Trophoblast cell (in vitro differentiated cells and primary cell): ENCODE measurements around the gene TUBB3.

ENCODE experiments used
- DNase-seq, 2 donors: peaks; one replicate each; pipeline ENCODE4 v3.0.0-alpha.2; 2016
- H2AFZ ChIP-seq: 2 replicates; pipeline ENCODE4 v1.6.1; 2013; ENCODE audit warnings: low read length, moderate library complexity, mild to moderate bottlenecking; ENCODE audit not compliant: insufficient read depth, poor library complexity
- H2AK5ac ChIP-seq: 2 replicates; pipeline ENCODE4 v1.6.1; 2013; ENCODE audit warnings: mild to moderate bottlenecking, low read length
- H2BK120ac ChIP-seq: 2 replicates; pipeline ENCODE4 v1.6.1; 2013; ENCODE audit warnings: low read length, mild to moderate bottlenecking, moderate library complexity; ENCODE audit not compliant: insufficient read depth, poor library complexity
- H2BK12ac ChIP-seq: 2 replicates; pipeline ENCODE4 v1.6.1; 2013; ENCODE audit warnings: mild to moderate bottlenecking, low read length, moderate library complexity
- H2BK5ac ChIP-seq: 2 replicates; pipeline ENCODE4 v1.6.1; 2013; ENCODE audit warnings: low read length, low read depth, moderate library complexity, mild to moderate bottlenecking; ENCODE audit not compliant: poor library complexity
- H3K14ac ChIP-seq: 2 replicates; pipeline ENCODE4 v1.6.1; 2013; ENCODE audit warnings: mild to moderate bottlenecking, low read length
- H3K18ac ChIP-seq: 2 replicates; pipeline ENCODE4 v1.6.1; 2013; ENCODE audit warnings: mild to moderate bottlenecking, low read length
- H3K23ac ChIP-seq: 2 replicates; pipeline ENCODE4 v1.6.1; 2013; ENCODE audit warnings: low read length
- H3K27ac ChIP-seq: 2 replicates; pipeline ENCODE4 v1.5.1; 2013; ENCODE audit warnings: low read depth, mild to moderate bottlenecking, inconsistent platforms, low read length, moderate library complexity
- H3K27me3 ChIP-seq: 2 replicates; pipeline ENCODE4 v1.6.1; 2013; ENCODE audit warnings: inconsistent platforms, mild to moderate bottlenecking, low read length, moderate library complexity; ENCODE audit not compliant: insufficient read depth
- H3K36me3 ChIP-seq, 2 experiments: 1 replicate in 1 of 2; 2 replicates in 1 of 2; pipeline ENCODE4 v1.6.1; 2013; ENCODE audit warnings: low read length in 2 of 2, mild to moderate bottlenecking in 2 of 2, moderate library complexity in 1 of 2; ENCODE audit not compliant: insufficient read depth in 2 of 2, control insufficient read depth in 1 of 2
- H3K4ac ChIP-seq: 2 replicates; pipeline ENCODE4 v1.6.1; 2013; ENCODE audit warnings: low read depth, mild to moderate bottlenecking, low read length, moderate library complexity
- H3K4me1 ChIP-seq, 2 experiments: 1 replicate in 1 of 2; 2 replicates in 1 of 2; pipeline ENCODE4 v1.6.1; 2013; ENCODE audit warnings: low read length in 2 of 2, mild to moderate bottlenecking in 2 of 2, moderate library complexity in 1 of 2; ENCODE audit not compliant: insufficient read depth in 2 of 2, control insufficient read depth in 1 of 2
- H3K4me2 ChIP-seq: 2 replicates; pipeline ENCODE4 v1.6.1; 2013; ENCODE audit warnings: inconsistent platforms, mild to moderate bottlenecking, low read length, moderate library complexity
- H3K4me3 ChIP-seq: 2 replicates; pipeline ENCODE4 v1.5.1; 2013; ENCODE audit warnings: mild to moderate bottlenecking, low read depth, low read length, inconsistent platforms
- H3K79me1 ChIP-seq: one replicate; pipeline ENCODE4 v1.6.1; 2013; ENCODE audit warnings: low read length
- H3K79me2 ChIP-seq: 2 replicates; pipeline ENCODE4 v1.6.1; 2013; ENCODE audit warnings: low read length, mild to moderate bottlenecking; ENCODE audit not compliant: control insufficient read depth, insufficient read depth, poor library complexity
- H3K9ac ChIP-seq: 2 replicates; pipeline ENCODE4 v1.6.1; 2013; ENCODE audit warnings: mild to moderate bottlenecking, low read length
- H3K9me3 ChIP-seq: 2 replicates; pipeline ENCODE4 v1.6.1; 2013; ENCODE audit warnings: low read depth, mild to moderate bottlenecking, control low read depth, inconsistent platforms, low read length; ENCODE audit not compliant: insufficient read depth
- H4K12ac ChIP-seq: 2 replicates; pipeline ENCODE4 v1.6.1; 2013; ENCODE audit warnings: low read depth, mild to moderate bottlenecking, low read length, moderate library complexity
- H4K8ac ChIP-seq: 2 replicates; pipeline ENCODE4 v1.6.1; 2013; ENCODE audit warnings: low read depth, mild to moderate bottlenecking, low read length, moderate library complexity
- H4K91ac ChIP-seq: one replicate; pipeline ENCODE4 v1.6.1; 2013; ENCODE audit warnings: low read depth, mild to moderate bottlenecking, low read length, moderate library complexity
- WGBS: extraction: QIAGEN DNeasy Blood & Tissue Kit; methylation state at CpG from one replicate; pipeline ENCODE4 v1.1.7; 2013; ENCODE audit warnings: missing lambda C conversion rate; ENCODE audit not compliant: insufficient read length, insufficient coverage; ENCODE audit errors: extremely low coverage; 5-methylcytosine and 5-hydroxymethylcytosine counted together

The TUBB3 gene

GRCh38 chr16:89881368-89881730, 41.8 kb upstream of the TUBB3 start:
- H4K12ac ChIP-seq: no peak overlapping the region
- no peak overlapping the region for H2BK5ac ChIP-seq
- H3K36me3 ChIP-seq: peaks cover 59 to 63% of the 10 kb centered on the region in 2 experiments
- H2AK5ac ChIP-seq: no peak overlapping the region
- no peak overlapping the region for H3K4me3 ChIP-seq
- no peaks in the 10 kb centered on the region for H3K9me3 ChIP-seq
- no peak overlapping the region for H4K8ac ChIP-seq
- DNase-seq: no peak
- H3K27ac ChIP-seq: no peak overlapping the region
- no peak overlapping the region for H2AFZ ChIP-seq
- no peak overlapping the region for H4K91ac ChIP-seq
- H3K14ac ChIP-seq: no peak overlapping the region
- H3K79me2 ChIP-seq: peaks cover 2% of the 10 kb centered on the region
- H3K79me1 ChIP-seq: no peaks in the 10 kb centered on the region
- H3K4me1 ChIP-seq: peaks cover 0 to 6% of the 10 kb centered on the region in 2 experiments
- no CpG with 5 or more reads among the region's 6 CpGs for WGBS
- H3K4ac ChIP-seq: no peak overlapping the region
- H2BK12ac ChIP-seq: no peak overlapping the region
- H3K18ac ChIP-seq: no peak overlapping the region
- H2BK120ac ChIP-seq: no peak overlapping the region
- H3K9ac ChIP-seq: no peak overlapping the region
- H3K23ac ChIP-seq: no peak overlapping the region
- H3K27me3 ChIP-seq: no peaks in the 10 kb centered on the region
- no peak overlapping the region for H3K4me2 ChIP-seq

GRCh38 chr16:89883346-89884040, 39.6 kb upstream of the TUBB3 start:
- no CpG with 5 or more reads among the region's 28 CpGs for WGBS
- H3K4me1 ChIP-seq: peaks cover 0 to 6% of the 10 kb centered on the region in 2 experiments
- no peak overlapping the region for H3K4me2 ChIP-seq
- no peaks in the 10 kb centered on the region for H3K27me3 ChIP-seq
- no peak overlapping the region for H2BK5ac ChIP-seq
- H2AFZ ChIP-seq: no peak overlapping the region
- no peak overlapping the region for H3K27ac ChIP-seq
- H3K4ac ChIP-seq: no peak overlapping the region
- H3K23ac ChIP-seq: no peak overlapping the region
- no peak overlapping the region for H4K91ac ChIP-seq
- peaks cover 2% of the 10 kb centered on the region for H3K79me2 ChIP-seq
- no peak overlapping the region for H3K9ac ChIP-seq
- H4K8ac ChIP-seq: no peak overlapping the region
- peak overlapping the region; percentile 58 for H3K18ac ChIP-seq
- H3K9me3 ChIP-seq: no peaks in the 10 kb centered on the region
- H2BK12ac ChIP-seq: no peak overlapping the region
- no peak overlapping the region for H2BK120ac ChIP-seq
- DNase-seq: no peak
- H3K4me3 ChIP-seq: no peak overlapping the region
- no peak overlapping the region for H4K12ac ChIP-seq
- H3K36me3 ChIP-seq: peaks cover 75 to 77% of the 10 kb centered on the region in 2 experiments
- H3K79me1 ChIP-seq: no peaks in the 10 kb centered on the region
- H2AK5ac ChIP-seq: no peak overlapping the region
- H3K14ac ChIP-seq: no peak overlapping the region

- no peak overlapping the region for H3K4ac ChIP-seq
- H2AFZ ChIP-seq: no peak overlapping the region
- no peaks in the 10 kb centered on the region for H3K9me3 ChIP-seq
- no peaks in the 10 kb centered on the region for H3K79me1 ChIP-seq
- H3K23ac ChIP-seq: no peak overlapping the region
- no peak overlapping the region for H2BK5ac ChIP-seq
- H2AK5ac ChIP-seq: no peak overlapping the region
- peaks cover 73% of the 10 kb centered on the region in 2 experiments for H3K36me3 ChIP-seq
- H3K4me1 ChIP-seq: peaks cover 0 to 6% of the 10 kb centered on the region in 2 experiments
- peaks cover 2% of the 10 kb centered on the region for H3K79me2 ChIP-seq
- no peak overlapping the region for H2BK12ac ChIP-seq
- DNase-seq: no peak
- H2BK120ac ChIP-seq: no peak overlapping the region
- no CpG with 5 or more reads among the region's 8 CpGs for WGBS
- H4K8ac ChIP-seq: no peak overlapping the region
- H3K18ac ChIP-seq: no peak overlapping the region
- H3K4me3 ChIP-seq: no peak overlapping the region
- H3K27ac ChIP-seq: no peak overlapping the region
- no peak overlapping the region for H4K91ac ChIP-seq
- no peaks in the 10 kb centered on the region for H3K27me3 ChIP-seq
- H3K9ac ChIP-seq: no peak overlapping the region
- H3K14ac ChIP-seq: no peak overlapping the region
- no peak overlapping the region for H3K4me2 ChIP-seq
- no peak overlapping the region for H4K12ac ChIP-seq
These were observed 39.1 kb upstream of the TUBB3 start for GRCh38 chr16:89884041-89884421.

GRCh38 chr16:89887243-89887642, 35.9 kb upstream of the TUBB3 start:
- H3K79me2 ChIP-seq: peaks cover 1% of the 10 kb centered on the region
- peaks cover 0 to 6% of the 10 kb centered on the region in 2 experiments for H3K4me1 ChIP-seq
- no peak overlapping the region for H2BK120ac ChIP-seq
- WGBS: no CpG with 5 or more reads among the region's 14 CpGs
- no peak overlapping the region for H2BK5ac ChIP-seq
- H3K36me3 ChIP-seq: peaks cover 77% of the 10 kb centered on the region in 2 experiments
- H4K8ac ChIP-seq: no peak overlapping the region
- H3K79me1 ChIP-seq: no peaks in the 10 kb centered on the region
- no peak overlapping the region for H2BK12ac ChIP-seq
- H2AFZ ChIP-seq: no peak overlapping the region
- H2AK5ac ChIP-seq: no peak overlapping the region
- H3K14ac ChIP-seq: no peak overlapping the region
- no peak overlapping the region for H3K23ac ChIP-seq
- peaks cover 1% of the 10 kb centered on the region for H3K9me3 ChIP-seq
- H3K4me3 ChIP-seq: no peak overlapping the region
- H3K27me3 ChIP-seq: no peaks in the 10 kb centered on the region
- no peak overlapping the region for H3K18ac ChIP-seq
- no peak for DNase-seq
- no peak overlapping the region for H3K4me2 ChIP-seq
- H3K4ac ChIP-seq: no peak overlapping the region
- H3K9ac ChIP-seq: no peak overlapping the region
- H4K12ac ChIP-seq: no peak overlapping the region
- no peak overlapping the region for H3K27ac ChIP-seq
- H4K91ac ChIP-seq: no peak overlapping the region
